Neural cell (in vitro differentiated cells): ENCODE data around the gene FBLIM1. TPM values are rescaled to one million over a fixed set of nuclear protein-coding genes. Genes with fewer than 3 reads are reported as not detected.

Source experiments
- H2AFZ ChIP-seq: fragments of 200-600, 300-800 bp; sonication (generic), shearing (Covaris generic); 2 replicates; pipeline ENCODE4 v1.6.0; 2014; ENCODE audit warnings: low read depth, mild to moderate bottlenecking, antibody characterized with exemption, low read length, moderate library complexity
- H3F3A ChIP-seq: fragments of 200-600 bp; shearing (Covaris generic); 2 replicates; pipeline ENCODE4 v1.6.1; 2016; ENCODE audit warnings: mild to moderate bottlenecking, moderate library complexity, mixed read lengths, antibody characterized with exemption, low read length; ENCODE audit not compliant: insufficient read depth, poor library complexity, severe bottlenecking
- H3K27ac ChIP-seq: fragments of 200-600, 300-800 bp; sonication (generic), shearing (Covaris generic); 2 replicates; pipeline ENCODE4 v1.5.1; 2014; ENCODE audit warnings: mild to moderate bottlenecking, low read length, moderate library complexity
- H3K27me3 ChIP-seq: fragments of 300-800, 200-600 bp; sonication (generic), shearing (Covaris generic); 2 replicates; pipeline ENCODE4 v1.6.0; 2014; ENCODE audit warnings: mild to moderate bottlenecking, low read depth, low read length, moderate library complexity; ENCODE audit not compliant: insufficient read depth
- H3K36me3 ChIP-seq: fragments of 300-800, 200-600 bp; sonication (generic), shearing (Covaris generic); 2 replicates; pipeline ENCODE4 v1.5.1; 2014; ENCODE audit warnings: mild to moderate bottlenecking, antibody characterized with exemption, low read length, moderate library complexity; ENCODE audit not compliant: insufficient read depth
- H3K4me2 ChIP-seq: fragments of 300-800, 200-600 bp; sonication (generic), shearing (Covaris generic); 2 replicates; pipeline ENCODE4 v1.6.0; 2014; ENCODE audit warnings: mild to moderate bottlenecking, low read length
- H3K4me3 ChIP-seq: fragments of 300-800, 200-600 bp; sonication (generic), shearing (Covaris generic); 2 replicates; pipeline ENCODE4 v1.5.1; 2014; ENCODE audit warnings: mild to moderate bottlenecking, low read length, moderate library complexity
- H3K79me2 ChIP-seq: fragments of 200-600 bp; shearing (Covaris generic); replicated peaks from 2 replicates; pipeline ENCODE4 v1.6.0; 2014; ENCODE audit warnings: mild to moderate bottlenecking, low read length, moderate library complexity; ENCODE audit not compliant: insufficient read depth
- H3K9ac ChIP-seq: fragments of 300-800, 200-600 bp; sonication (generic), shearing (Covaris generic); 2 replicates; pipeline ENCODE4 v1.6.1; 2016; ENCODE audit warnings: mild to moderate bottlenecking, low read length, mixed read lengths
- H3K9me2 ChIP-seq: fragments of 200-600 bp; shearing (Covaris generic); 2 replicates; pipeline ENCODE4 v1.6.1; 2016; ENCODE audit warnings: mild to moderate bottlenecking, low read length, mixed read lengths; ENCODE audit not compliant: insufficient read depth
- H3K9me3 ChIP-seq: fragments of 200-600, 300-800 bp; sonication (generic), shearing (Covaris generic); 2 replicates; pipeline ENCODE4 v1.6.1; 2016; ENCODE audit warnings: mild to moderate bottlenecking, mixed run types, low read length, moderate library complexity, mixed read lengths
- H4K20me1 ChIP-seq: fragments of 200-600 bp; shearing (Covaris generic); 2 replicates; pipeline ENCODE4 v1.6.1; 2016; ENCODE audit warnings: mild to moderate bottlenecking, mixed run types; ENCODE audit not compliant: insufficient read depth
- EP300 ChIP-seq: fragments of 450-650 bp; conservative IDR thresholded peaks from 2 replicates; pipeline ENCODE4 v1.6.1; 2014; ENCODE audit warnings: antibody characterized with exemption, mild to moderate bottlenecking, moderate library complexity; ENCODE audit not compliant: poor library complexity, severe bottlenecking
- EZH2 ChIP-seq: fragments of 200-600, 300-800 bp; shearing (Covaris generic), sonication (generic); IDR thresholded peaks from 2 replicates; pipeline ENCODE4 v1.6.1; 2014; ENCODE audit warnings: antibody characterized with exemption, low read length, borderline replicate concordance, mild to moderate bottlenecking; ENCODE audit not compliant: insufficient read depth, poor library complexity, severe bottlenecking
- MXI1 ChIP-seq: fragments of 450-650 bp; conservative IDR thresholded peaks from 2 replicates; pipeline ENCODE4 v1.6.1; 2014; ENCODE audit warnings: antibody characterized with exemption, mild to moderate bottlenecking; ENCODE audit not compliant: poor library complexity, severe bottlenecking
- POLR2AphosphoS5 ChIP-seq: IDR thresholded peaks from 2 replicates; pipeline ENCODE4 v1.6.1; 2012
- RAD21 ChIP-seq: fragments of 450-650 bp; conservative IDR thresholded peaks from 2 replicates; pipeline ENCODE4 v1.6.1; 2014; ENCODE audit warnings: antibody characterized with exemption, mild to moderate bottlenecking, moderate library complexity
- SMC3 ChIP-seq: fragments of 450-650 bp; conservative IDR thresholded peaks from 2 replicates; pipeline ENCODE4 v1.6.1; 2014; ENCODE audit warnings: antibody characterized with exemption, mild to moderate bottlenecking, moderate library complexity; ENCODE audit not compliant: poor library complexity
- TAF1 ChIP-seq: IDR thresholded peaks from 2 replicates; pipeline ENCODE4 v1.6.1; 2012; ENCODE audit warnings: low read depth
- polyA plus RNA-seq: library from polyadenylated mRNA; depleted of rRNA; stranded (reverse); fragments of >200 nt; gene quantifications from 2 replicates; pipeline ENCODE4 v1.2.3, GENCODE V29; 2014
- TF ChIP-seq, protein P1 (sequence below): IDR thresholded peaks from 2 replicates; pipeline ENCODE4 v1.6.1; 2012; ENCODE audit warnings: borderline replicate concordance
- TF ChIP-seq, protein P2 (sequence below): fragments of 450-650 bp; IDR thresholded peaks from 2 replicates; pipeline ENCODE4 v1.5.1; 2014; ENCODE audit warnings: antibody characterized with exemption, mild to moderate bottlenecking, moderate library complexity; ENCODE audit not compliant: poor library complexity, severe bottlenecking

FBLIM1 gene
- polyA plus RNA-seq, 1 donor from 2014 or later: 24.9 TPM

DNA sequence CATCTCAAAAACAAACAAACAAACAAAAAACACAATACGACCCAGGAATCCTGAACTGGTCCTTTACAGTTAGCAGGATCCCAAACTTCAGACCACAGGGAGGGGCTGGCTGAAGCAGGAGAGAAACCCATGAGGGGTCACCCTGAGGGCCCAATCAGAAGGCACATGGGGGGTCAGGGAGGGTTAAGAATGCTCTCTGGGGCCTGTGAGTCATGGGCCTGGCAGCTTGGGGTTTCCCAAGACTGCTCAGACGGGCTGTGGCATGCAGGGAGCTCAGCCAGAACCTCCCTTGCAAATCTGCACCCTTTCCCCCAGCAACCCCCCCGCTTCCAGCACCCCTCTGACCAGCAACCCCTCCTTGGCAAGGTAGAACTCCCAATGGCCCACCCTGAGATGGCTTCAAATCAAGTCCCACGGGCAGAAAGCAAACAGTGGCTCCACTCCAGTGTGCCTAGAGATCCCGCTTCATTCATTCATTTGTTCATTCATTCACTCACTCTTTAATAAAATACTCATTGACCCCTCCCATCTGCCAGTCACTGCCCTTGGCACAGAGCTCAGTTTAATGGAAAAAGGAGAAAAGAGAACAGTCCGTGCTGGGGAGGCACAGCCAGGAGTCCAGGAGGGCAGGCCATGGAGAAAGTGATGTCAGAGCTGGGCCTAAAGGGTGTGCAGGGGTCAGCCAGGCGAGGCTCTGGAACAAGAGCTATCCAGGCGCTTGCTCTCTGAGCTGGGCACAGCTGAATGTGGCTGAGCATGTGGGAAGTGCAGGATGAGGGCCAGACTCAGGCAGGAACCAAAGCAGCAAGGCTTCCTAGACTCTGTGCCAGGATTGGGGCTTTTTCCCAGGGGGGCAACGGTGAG, 40.6 kb downstream of the FBLIM1 start:
- H3K27ac ChIP-seq: no peak overlapping the region
- H3K9ac ChIP-seq: no peak overlapping the region
- H3F3A ChIP-seq: no peaks in the 10 kb centered on the region
- H2AFZ ChIP-seq: no peak overlapping the region
- no peaks in the 10 kb centered on the region for H3K36me3 ChIP-seq
- no peak overlapping the region for H3K4me3 ChIP-seq
- H3K9me3 ChIP-seq: no peaks in the 10 kb centered on the region
- H4K20me1 ChIP-seq: no peaks in the 10 kb centered on the region
- H3K4me2 ChIP-seq: no peak overlapping the region
- H3K9me2 ChIP-seq: no peaks in the 10 kb centered on the region
- no peaks in the 10 kb centered on the region for H3K79me2 ChIP-seq
- H3K27me3 ChIP-seq: no peaks in the 10 kb centered on the region
- TF ChIP-seq, protein P1, sequence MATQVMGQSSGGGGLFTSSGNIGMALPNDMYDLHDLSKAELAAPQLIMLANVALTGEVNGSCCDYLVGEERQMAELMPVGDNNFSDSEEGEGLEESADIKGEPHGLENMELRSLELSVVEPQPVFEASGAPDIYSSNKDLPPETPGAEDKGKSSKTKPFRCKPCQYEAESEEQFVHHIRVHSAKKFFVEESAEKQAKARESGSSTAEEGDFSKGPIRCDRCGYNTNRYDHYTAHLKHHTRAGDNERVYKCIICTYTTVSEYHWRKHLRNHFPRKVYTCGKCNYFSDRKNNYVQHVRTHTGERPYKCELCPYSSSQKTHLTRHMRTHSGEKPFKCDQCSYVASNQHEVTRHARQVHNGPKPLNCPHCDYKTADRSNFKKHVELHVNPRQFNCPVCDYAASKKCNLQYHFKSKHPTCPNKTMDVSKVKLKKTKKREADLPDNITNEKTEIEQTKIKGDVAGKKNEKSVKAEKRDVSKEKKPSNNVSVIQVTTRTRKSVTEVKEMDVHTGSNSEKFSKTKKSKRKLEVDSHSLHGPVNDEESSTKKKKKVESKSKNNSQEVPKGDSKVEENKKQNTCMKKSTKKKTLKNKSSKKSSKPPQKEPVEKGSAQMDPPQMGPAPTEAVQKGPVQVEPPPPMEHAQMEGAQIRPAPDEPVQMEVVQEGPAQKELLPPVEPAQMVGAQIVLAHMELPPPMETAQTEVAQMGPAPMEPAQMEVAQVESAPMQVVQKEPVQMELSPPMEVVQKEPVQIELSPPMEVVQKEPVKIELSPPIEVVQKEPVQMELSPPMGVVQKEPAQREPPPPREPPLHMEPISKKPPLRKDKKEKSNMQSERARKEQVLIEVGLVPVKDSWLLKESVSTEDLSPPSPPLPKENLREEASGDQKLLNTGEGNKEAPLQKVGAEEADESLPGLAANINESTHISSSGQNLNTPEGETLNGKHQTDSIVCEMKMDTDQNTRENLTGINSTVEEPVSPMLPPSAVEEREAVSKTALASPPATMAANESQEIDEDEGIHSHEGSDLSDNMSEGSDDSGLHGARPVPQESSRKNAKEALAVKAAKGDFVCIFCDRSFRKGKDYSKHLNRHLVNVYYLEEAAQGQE: no peak
- TF ChIP-seq EZH2 (no peak), SMC3 (no peak), RAD21 (no peak), TAF1 (no peak), MXI1 (no peak), EP300 (no peak), POLR2AphosphoS5 (no peak)
- TF ChIP-seq, protein P2, sequence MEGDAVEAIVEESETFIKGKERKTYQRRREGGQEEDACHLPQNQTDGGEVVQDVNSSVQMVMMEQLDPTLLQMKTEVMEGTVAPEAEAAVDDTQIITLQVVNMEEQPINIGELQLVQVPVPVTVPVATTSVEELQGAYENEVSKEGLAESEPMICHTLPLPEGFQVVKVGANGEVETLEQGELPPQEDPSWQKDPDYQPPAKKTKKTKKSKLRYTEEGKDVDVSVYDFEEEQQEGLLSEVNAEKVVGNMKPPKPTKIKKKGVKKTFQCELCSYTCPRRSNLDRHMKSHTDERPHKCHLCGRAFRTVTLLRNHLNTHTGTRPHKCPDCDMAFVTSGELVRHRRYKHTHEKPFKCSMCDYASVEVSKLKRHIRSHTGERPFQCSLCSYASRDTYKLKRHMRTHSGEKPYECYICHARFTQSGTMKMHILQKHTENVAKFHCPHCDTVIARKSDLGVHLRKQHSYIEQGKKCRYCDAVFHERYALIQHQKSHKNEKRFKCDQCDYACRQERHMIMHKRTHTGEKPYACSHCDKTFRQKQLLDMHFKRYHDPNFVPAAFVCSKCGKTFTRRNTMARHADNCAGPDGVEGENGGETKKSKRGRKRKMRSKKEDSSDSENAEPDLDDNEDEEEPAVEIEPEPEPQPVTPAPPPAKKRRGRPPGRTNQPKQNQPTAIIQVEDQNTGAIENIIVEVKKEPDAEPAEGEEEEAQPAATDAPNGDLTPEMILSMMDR: no peak

DNA sequence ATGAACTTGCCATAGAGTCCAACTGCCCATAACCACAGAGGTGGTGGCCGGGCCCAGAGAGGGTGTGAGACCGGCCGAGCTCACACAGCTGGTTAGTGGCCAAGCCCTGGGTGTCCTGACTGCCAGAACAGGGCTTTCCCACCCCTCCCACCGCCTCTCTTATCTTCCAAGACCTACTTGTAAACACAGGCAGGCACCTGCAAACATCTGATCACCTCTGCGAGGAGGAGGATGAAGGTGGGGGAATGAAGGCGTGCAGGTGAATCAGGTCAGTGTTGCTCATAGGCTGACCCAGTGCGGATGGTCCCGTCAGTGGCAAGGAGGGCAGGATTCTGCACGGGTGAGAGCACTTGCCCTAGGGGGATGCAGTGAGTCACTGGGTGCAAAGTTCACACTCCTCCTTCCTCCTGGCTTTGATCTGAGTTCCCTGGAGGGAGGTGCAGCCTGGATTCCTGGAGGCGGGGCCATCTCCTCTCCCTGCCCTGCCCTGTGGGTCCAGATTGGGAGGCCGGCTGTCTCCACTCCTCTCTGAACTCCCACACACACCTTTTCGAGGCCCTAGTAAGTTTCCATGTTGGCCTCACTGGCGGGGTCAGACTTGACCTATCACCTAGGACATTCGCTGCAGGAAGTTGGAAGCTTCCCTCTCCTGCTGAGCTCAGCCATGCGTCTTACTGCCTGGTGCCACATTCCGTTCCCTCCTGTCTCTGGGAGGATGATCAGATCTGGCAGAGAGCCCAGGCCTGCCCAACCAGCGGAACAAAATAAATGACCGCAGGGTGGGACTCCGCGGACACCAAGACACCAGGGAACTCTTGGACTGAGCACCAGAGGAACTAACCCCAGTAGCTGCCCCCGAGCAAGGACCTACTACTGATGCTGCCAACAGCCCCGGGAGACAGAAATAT, 41.6 kb downstream of the FBLIM1 start:
- Histone ChIP-seq H3K9me3 (no peaks in the 10 kb centered on the region), H3K27me3 (no peaks in the 10 kb centered on the region), H3K36me3 (no peaks in the 10 kb centered on the region), H3K79me2 (no peaks in the 10 kb centered on the region), H3K27ac (no peak overlapping the region), H4K20me1 (no peaks in the 10 kb centered on the region), H3K9ac (no peak overlapping the region), H3K4me3 (no peak overlapping the region), H2AFZ (no peak overlapping the region), H3F3A (no peaks in the 10 kb centered on the region), H3K9me2 (no peaks in the 10 kb centered on the region), H3K4me2 (no peak overlapping the region)
- TF ChIP-seq TAF1 (no peak), RAD21 (no peak), EP300 (no peak), EZH2 (no peak), POLR2AphosphoS5 (no peak), SMC3 (no peak), MXI1 (no peak)
- TF ChIP-seq, protein P2: no peak
- TF ChIP-seq, protein P1: no peak
